ENCODE data around the gene SCAF11.
"Not testable (repeated sequence)": the region's sequence is repeated elsewhere in the genome, so short reads cannot be mapped to it uniquely, and the experiment has no call there.

Gene SCAF11

DNA sequence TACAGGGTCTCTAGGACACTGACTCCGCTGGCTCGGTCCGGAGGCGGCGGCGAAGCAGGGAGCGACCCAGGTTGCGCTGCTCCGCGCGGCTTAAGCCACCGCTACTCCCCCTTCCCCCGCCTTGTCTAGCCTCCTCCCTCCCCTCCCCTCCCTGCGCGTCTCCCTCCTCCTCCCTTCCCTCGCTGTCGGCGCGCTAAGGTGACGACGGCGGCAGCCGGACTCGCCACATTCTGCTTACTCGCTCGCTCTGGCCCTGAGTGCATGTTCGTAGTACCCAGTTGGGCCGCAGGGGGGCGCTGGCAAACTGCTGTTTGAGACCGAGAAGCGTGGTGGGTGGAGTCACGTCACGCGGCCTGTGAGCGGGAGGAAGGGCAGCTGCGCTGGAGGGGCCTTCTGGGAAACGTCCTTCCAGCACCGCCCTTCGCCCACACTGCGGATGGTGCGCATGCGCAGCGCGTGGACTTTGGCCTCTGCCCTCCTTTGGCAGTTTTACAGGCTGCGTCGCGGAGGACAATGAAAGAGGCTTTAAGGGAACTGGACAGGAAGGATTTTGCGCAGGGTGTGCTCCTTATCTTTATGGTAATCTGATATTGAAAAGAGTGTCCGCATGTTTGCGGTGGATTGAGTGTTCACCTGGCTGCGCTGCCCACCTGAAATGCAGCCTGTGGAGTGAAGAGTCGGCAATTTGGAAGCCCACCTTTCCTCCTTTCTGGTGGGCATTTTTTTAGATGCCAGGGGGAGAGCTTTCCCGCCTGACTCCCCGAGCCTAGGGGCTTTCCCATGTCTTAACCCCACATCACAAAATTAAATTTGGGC, at the start of gene SCAF11:
TSS of gene SCAF11 (minus strand) at position 107 of the 816 bp plus-strand sequence. CDS start 26,407 bp downstream, outside the sequence.
- Histone ChIP-seq H3K27me3 (ENCODE audit: insufficient read depth, low read depth) (no peaks in the 10 kb centered on the region), H4K20me1 (ENCODE audit: insufficient read depth) (peaks cover 33% of the 10 kb centered on the region), H3K4me3 (IDR thresholded peaks at IDR 0.05; ENCODE audit: insufficient read depth, low read depth, low read length) (no peak within 1 kb of the TSS), H3K79me2 (ENCODE audit: insufficient read depth, low read depth) (peaks cover 44% of the 10 kb centered on the region), H3K4me2 (peak within 1 kb of the TSS; percentile 81), H3K9ac (peak within 1 kb of the TSS; percentile 90), H3K4me1 (ENCODE audit: low read depth, poor library complexity, severe bottlenecking) (peaks cover 39% of the 10 kb centered on the region), H3K36me3 (ENCODE audit: insufficient read depth) (no peaks in the 10 kb centered on the region), H2AFZ (ENCODE audit: low read depth) (peak within 1 kb of the TSS; percentile 87), H3K27ac (peak within 1 kb of the TSS; percentile 97)
- TF ChIP-seq, protein P1, sequence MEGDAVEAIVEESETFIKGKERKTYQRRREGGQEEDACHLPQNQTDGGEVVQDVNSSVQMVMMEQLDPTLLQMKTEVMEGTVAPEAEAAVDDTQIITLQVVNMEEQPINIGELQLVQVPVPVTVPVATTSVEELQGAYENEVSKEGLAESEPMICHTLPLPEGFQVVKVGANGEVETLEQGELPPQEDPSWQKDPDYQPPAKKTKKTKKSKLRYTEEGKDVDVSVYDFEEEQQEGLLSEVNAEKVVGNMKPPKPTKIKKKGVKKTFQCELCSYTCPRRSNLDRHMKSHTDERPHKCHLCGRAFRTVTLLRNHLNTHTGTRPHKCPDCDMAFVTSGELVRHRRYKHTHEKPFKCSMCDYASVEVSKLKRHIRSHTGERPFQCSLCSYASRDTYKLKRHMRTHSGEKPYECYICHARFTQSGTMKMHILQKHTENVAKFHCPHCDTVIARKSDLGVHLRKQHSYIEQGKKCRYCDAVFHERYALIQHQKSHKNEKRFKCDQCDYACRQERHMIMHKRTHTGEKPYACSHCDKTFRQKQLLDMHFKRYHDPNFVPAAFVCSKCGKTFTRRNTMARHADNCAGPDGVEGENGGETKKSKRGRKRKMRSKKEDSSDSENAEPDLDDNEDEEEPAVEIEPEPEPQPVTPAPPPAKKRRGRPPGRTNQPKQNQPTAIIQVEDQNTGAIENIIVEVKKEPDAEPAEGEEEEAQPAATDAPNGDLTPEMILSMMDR (conservative IDR thresholded peaks at IDR 0.05; ENCODE audit: low read depth, low read length): peak; percentile 85

- H3K4me3 ChIP-seq (IDR thresholded peaks at IDR 0.05; ENCODE audit: insufficient read depth, low read depth, low read length); H3K79me2 ChIP-seq (ENCODE audit: insufficient read depth, low read depth); H3K27me3 ChIP-seq (ENCODE audit: insufficient read depth, low read depth); H3K27ac ChIP-seq; H2AFZ ChIP-seq (ENCODE audit: low read depth); H3K4me1 ChIP-seq (ENCODE audit: low read depth, poor library complexity, severe bottlenecking); H4K20me1 ChIP-seq (ENCODE audit: insufficient read depth); H3K36me3 ChIP-seq (ENCODE audit: insufficient read depth); H3K4me2 ChIP-seq; H3K9ac ChIP-seq: not testable (repeated sequence)
These were observed 46.7 kb upstream of the SCAF11 start for GRCh38 chr12:46037066-46037465.

DNA sequence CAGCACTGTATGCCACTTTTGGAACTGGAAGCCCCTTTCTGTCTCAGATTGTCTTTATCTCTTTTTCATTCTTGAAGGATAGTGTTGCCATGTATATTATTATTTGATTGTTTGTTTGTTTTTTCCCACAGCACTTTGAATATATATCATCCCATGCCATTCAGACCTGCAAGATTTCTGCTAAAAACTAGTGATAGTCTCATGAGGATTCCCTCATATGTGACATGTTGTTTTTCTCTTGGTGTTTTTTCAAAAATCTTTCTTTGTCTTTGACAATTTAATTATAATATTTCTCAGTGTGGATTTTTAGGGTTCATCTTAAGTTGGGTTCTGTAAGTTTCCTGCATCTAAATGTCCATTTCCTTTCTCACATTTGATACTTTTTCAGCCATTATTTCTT, 36.8 kb upstream of the SCAF11 start:
- Histone ChIP-seq H3K4me3 (IDR thresholded peaks at IDR 0.05; ENCODE audit: insufficient read depth, low read depth, low read length) (no peak overlapping the region), H4K20me1 (ENCODE audit: insufficient read depth) (no peaks in the 10 kb centered on the region), H3K79me2 (ENCODE audit: insufficient read depth, low read depth) (no peaks in the 10 kb centered on the region), H3K27ac (no peak overlapping the region), H3K4me2 (no peak overlapping the region), H3K4me1 (ENCODE audit: low read depth, poor library complexity, severe bottlenecking) (no peaks in the 10 kb centered on the region), H2AFZ (ENCODE audit: low read depth) (no peak overlapping the region), H3K27me3 (ENCODE audit: insufficient read depth, low read depth) (no peaks in the 10 kb centered on the region), H3K36me3 (ENCODE audit: insufficient read depth) (no peaks in the 10 kb centered on the region), H3K9ac (no peak overlapping the region)
- TF ChIP-seq, protein P1 (conservative IDR thresholded peaks at IDR 0.05; ENCODE audit: low read depth, low read length): no peak

GRCh38 chr12:46024099-46024498, 33.7 kb upstream of the SCAF11 start:
- Histone ChIP-seq H4K20me1 (ENCODE audit: insufficient read depth) (no peaks in the 10 kb centered on the region), H3K27ac (no peak overlapping the region), H3K79me2 (ENCODE audit: insufficient read depth, low read depth) (no peaks in the 10 kb centered on the region), H3K36me3 (ENCODE audit: insufficient read depth) (no peaks in the 10 kb centered on the region), H2AFZ (ENCODE audit: low read depth) (no peak overlapping the region), H3K4me1 (ENCODE audit: low read depth, poor library complexity, severe bottlenecking) (no peaks in the 10 kb centered on the region), H3K4me3 (IDR thresholded peaks at IDR 0.05; ENCODE audit: insufficient read depth, low read depth, low read length) (no peak overlapping the region), H3K4me2 (no peak overlapping the region), H3K9ac (no peak overlapping the region), H3K27me3 (ENCODE audit: insufficient read depth, low read depth) (no peaks in the 10 kb centered on the region)
- TF ChIP-seq, protein P1 (conservative IDR thresholded peaks at IDR 0.05; ENCODE audit: low read depth, low read length): no peak

GRCh38 chr12:46020768-46021167, 30.4 kb upstream of the SCAF11 start:
- Histone ChIP-seq H4K20me1 (ENCODE audit: insufficient read depth) (no peaks in the 10 kb centered on the region), H2AFZ (ENCODE audit: low read depth) (no peak overlapping the region), H3K79me2 (ENCODE audit: insufficient read depth, low read depth) (no peaks in the 10 kb centered on the region), H3K4me1 (ENCODE audit: low read depth, poor library complexity, severe bottlenecking) (no peaks in the 10 kb centered on the region), H3K4me3 (IDR thresholded peaks at IDR 0.05; ENCODE audit: insufficient read depth, low read depth, low read length) (no peak overlapping the region), H3K27ac (no peak overlapping the region), H3K36me3 (ENCODE audit: insufficient read depth) (no peaks in the 10 kb centered on the region), H3K27me3 (ENCODE audit: insufficient read depth, low read depth) (no peaks in the 10 kb centered on the region), H3K4me2 (no peak overlapping the region), H3K9ac (no peak overlapping the region)
- TF ChIP-seq, protein P1 (conservative IDR thresholded peaks at IDR 0.05; ENCODE audit: low read depth, low read length): no peak

GRCh38 chr12:46018712-46019111, 28.3 kb upstream of the SCAF11 start:
- H3K36me3 ChIP-seq (ENCODE audit: insufficient read depth); H4K20me1 ChIP-seq (ENCODE audit: insufficient read depth); H2AFZ ChIP-seq (ENCODE audit: low read depth); H3K79me2 ChIP-seq (ENCODE audit: insufficient read depth, low read depth); H3K4me3 ChIP-seq (IDR thresholded peaks at IDR 0.05; ENCODE audit: insufficient read depth, low read depth, low read length); H3K27ac ChIP-seq; H3K4me2 ChIP-seq; H3K9ac ChIP-seq; H3K4me1 ChIP-seq (ENCODE audit: low read depth, poor library complexity, severe bottlenecking); H3K27me3 ChIP-seq (ENCODE audit: insufficient read depth, low read depth): not testable (repeated sequence)

DNA sequence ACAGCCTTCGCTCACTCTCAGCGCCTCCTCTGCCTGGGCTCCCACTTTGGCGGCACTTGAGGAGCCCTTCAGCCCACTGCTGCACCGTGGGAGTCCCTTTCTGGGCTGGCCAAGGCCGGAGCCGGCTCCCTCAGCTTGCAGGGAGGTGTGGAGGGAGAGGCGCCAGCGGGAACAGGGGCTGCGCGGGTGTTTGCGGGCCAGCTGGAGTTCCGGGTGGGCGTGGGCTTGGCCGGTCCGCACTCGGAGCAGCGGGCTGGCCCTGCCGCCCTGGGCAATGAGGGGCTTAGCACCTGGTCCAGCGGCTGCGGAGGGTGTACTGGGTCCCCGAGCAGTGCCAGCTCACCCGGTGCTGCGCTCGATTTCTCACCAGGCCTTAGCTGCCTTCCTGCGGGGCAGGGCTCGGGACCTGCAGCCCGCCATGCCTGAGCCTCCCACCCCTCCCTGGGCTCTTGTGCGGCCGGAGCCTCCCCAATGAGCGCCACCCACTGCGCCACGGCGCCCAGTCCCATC, 27.5 kb upstream of the SCAF11 start:
- H3K79me2 ChIP-seq (ENCODE audit: insufficient read depth, low read depth); H3K9ac ChIP-seq; H3K27ac ChIP-seq; H2AFZ ChIP-seq (ENCODE audit: low read depth); H3K36me3 ChIP-seq (ENCODE audit: insufficient read depth); H3K4me1 ChIP-seq (ENCODE audit: low read depth, poor library complexity, severe bottlenecking); H3K4me3 ChIP-seq (IDR thresholded peaks at IDR 0.05; ENCODE audit: insufficient read depth, low read depth, low read length); H3K27me3 ChIP-seq (ENCODE audit: insufficient read depth, low read depth); H3K4me2 ChIP-seq; H4K20me1 ChIP-seq (ENCODE audit: insufficient read depth): not testable (repeated sequence)
